Measurements from ENCODE around the gene HS3ST2. TPM values are rescaled to one million over a fixed set of nuclear protein-coding genes. Genes with fewer than 3 reads are reported as not detected.

Gene HS3ST2
- total RNA-seq, 1 experiment from 2014 or later, result not detected

DNA sequence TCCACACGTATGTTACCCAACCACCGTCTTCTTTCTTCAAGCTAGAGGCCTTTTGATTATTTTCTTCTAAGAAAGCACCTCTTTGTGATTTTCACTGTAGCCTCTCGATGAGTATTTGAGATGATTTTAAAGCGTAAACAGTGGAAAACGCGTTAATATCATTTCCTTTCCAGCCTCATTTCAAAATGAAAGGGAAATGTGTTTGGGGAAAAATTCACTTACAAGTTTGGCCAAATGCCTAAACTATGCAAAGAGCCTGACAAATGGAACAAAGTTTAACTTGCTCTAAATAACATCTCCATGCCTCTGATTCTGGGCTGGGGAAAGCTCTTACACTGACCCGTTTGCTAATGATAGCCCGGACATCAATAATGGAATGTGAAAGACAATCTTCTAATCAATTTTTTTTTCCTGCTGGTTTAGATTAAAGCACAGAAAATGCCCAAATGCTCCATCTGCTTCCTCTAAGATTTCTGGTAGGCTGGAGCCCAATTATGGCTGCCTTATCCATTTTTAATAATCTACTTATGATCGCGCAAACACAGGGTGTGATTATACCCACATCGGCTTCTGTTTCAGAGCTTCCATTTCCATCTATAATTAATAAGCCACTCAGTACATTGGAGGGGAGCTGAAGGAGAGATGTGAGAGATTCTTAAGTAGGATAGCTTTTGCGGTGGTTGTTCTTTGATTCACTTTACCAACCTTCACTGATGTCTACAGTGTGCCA lies 43.5 kb downstream of the HS3ST2 start:
- in situ Hi-C loops (cut with HindIII; ENCODE audit: low pct_unique_long_range_greater_than_20kb, low sequenced_read_pairs), result no loop called here
- no peak for DNase-seq (ENCODE audit: low read depth, low spot score)

- in situ Hi-C loops (cut with HindIII; ENCODE audit: low pct_unique_long_range_greater_than_20kb, low sequenced_read_pairs), result no loop called here
Observed at GRCh38 chr16:22859925-22860324, 46.0 kb downstream of the HS3ST2 start.

DNA sequence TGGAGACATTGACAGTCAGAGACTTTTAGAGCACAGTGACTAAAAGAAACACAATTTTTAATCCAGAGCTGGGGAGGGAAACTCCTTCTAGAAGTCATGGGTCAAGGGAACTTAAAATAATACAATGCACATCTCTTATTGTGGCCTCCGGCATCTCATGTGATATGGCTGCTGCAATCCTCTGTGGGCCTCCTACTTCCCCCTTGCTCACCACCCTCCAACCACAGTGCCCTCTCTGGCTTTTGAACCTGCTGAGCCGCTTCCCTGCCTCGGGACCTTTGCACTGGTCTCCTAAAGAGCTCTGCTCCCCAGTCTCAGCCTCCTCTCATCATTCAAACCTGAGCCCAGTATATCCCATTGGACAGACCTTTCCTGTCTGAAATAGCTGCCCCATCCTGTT lies 47.6 kb downstream of the HS3ST2 start:
- in situ Hi-C loops (cut with HindIII; ENCODE audit: low pct_unique_long_range_greater_than_20kb, low sequenced_read_pairs), result no loop called here
- DNase-seq (ENCODE audit: low read depth, low spot score), result peak; percentile 42

More at GRCh38 chr16:22859925-22860324, 46.0 kb downstream of the HS3ST2 start:
- no peak for DNase-seq (ENCODE audit: low read depth, low spot score)

- no peak for DNase-seq (ENCODE audit: low read depth, low spot score)
- in situ Hi-C loops (cut with HindIII; ENCODE audit: low pct_unique_long_range_greater_than_20kb, low sequenced_read_pairs), result no loop called here
Observed at GRCh38 chr16:22862046-22862445, 48.1 kb downstream of the HS3ST2 start.

DNA sequence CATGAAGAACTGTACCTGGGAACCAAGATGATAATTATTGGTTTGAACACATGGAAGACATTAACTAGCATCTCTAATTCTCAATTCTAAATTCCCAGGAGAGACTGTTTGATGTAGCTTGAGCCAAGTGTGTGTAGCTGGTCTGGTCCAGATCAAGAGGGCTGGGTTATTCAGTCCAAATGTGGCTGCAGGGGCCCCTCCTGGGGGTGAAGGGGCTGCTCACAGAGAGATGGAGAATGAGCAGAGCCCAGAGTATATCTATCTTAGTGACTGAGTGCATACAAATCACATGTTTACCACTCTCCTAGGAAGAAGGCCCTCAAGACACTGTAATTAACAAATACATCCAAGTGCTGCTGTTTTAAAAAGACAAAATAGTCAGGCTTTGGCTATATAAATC lies 50.4 kb downstream of the HS3ST2 start:
- DNase-seq (ENCODE audit: low read depth, low spot score), result no peak
- in situ Hi-C loops (cut with HindIII; ENCODE audit: low pct_unique_long_range_greater_than_20kb, low sequenced_read_pairs), result no loop called here

DNA sequence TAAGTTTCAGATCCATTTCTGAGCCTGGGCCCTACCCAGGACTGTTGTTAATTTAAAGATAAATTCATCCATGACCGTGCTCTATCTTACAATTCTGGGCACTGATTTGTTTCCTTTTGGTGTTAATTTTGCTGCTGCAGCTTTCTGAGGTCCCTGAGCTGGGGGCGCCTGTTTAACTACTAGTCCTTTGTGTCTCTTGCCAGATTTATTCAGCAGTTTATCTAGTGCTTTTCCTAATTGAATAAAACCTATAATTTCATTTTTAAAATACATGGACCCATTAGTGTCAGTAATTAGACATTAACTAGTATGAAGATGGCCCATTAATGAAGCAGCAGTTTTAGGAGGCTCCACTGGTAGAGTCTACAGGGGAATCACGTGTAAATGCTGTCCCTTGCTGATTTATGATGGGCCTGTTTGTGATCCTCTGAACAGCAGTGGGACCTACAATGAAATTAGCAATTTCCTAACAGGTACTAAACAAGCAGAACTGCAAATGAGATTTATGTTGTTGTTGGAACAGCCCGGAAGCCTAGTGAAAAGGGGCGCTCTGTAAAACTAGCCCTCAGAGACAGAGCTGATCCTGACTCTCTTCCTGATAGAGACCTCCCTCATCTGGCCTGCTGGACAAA lies 54.7 kb downstream of the HS3ST2 start:
- no peak for DNase-seq (ENCODE audit: low read depth, low spot score)
- in situ Hi-C loops (cut with HindIII; ENCODE audit: low pct_unique_long_range_greater_than_20kb, low sequenced_read_pairs), result no loop called here

GRCh38 chr16:22871861-22872260 lies 57.9 kb downstream of the HS3ST2 start:
- in situ Hi-C loops (cut with HindIII; ENCODE audit: low pct_unique_long_range_greater_than_20kb, low sequenced_read_pairs), result no loop called here
- no peak for DNase-seq (ENCODE audit: low read depth, low spot score)

GRCh38 chr16:22874394-22874793 lies 60.4 kb downstream of the HS3ST2 start:
- in situ Hi-C loops (cut with HindIII; ENCODE audit: low pct_unique_long_range_greater_than_20kb, low sequenced_read_pairs), result no loop called here
- no peak for DNase-seq (ENCODE audit: low read depth, low spot score)

GRCh38 chr16:22878955-22879354 lies 65.0 kb downstream of the HS3ST2 start:
- in situ Hi-C loops (cut with HindIII; ENCODE audit: low pct_unique_long_range_greater_than_20kb, low sequenced_read_pairs), result no loop called here
- no peak for DNase-seq (ENCODE audit: low read depth, low spot score)

GRCh38 chr16:22879466-22879865 lies 65.5 kb downstream of the HS3ST2 start:
- in situ Hi-C loops (cut with HindIII; ENCODE audit: low pct_unique_long_range_greater_than_20kb, low sequenced_read_pairs), result no loop called here
- DNase-seq (ENCODE audit: low read depth, low spot score), result no peak

DNA sequence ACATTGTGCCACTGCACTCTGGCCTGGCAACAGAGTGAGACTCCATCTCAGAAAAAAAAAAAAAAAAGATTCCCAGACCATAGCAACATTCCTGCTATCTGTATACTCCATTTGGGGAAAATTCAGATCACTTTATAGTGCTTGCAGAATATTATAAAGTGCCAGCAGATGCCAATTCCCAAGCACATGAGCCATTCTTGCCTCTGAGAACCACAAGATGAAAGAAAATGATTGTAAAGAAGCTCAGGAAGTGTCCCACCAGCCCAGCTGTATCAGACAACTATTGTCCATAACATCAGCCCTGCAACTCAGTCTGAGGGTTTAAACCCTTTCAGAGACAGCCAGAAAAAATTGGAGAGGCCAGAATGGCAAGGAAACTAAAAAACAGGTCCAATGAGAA lies 69.0 kb downstream of the HS3ST2 start:
- in situ Hi-C loops (cut with HindIII; ENCODE audit: low pct_unique_long_range_greater_than_20kb, low sequenced_read_pairs), result no loop called here
- DNase-seq (ENCODE audit: low read depth, low spot score), result no peak

GRCh38 chr16:22885951-22886350 lies 72.0 kb downstream of the HS3ST2 start:
- in situ Hi-C loops (cut with HindIII; ENCODE audit: low pct_unique_long_range_greater_than_20kb, low sequenced_read_pairs), result no loop called here
- DNase-seq (ENCODE audit: low read depth, low spot score), result no peak

- no peak for DNase-seq (ENCODE audit: low read depth, low spot score)
- in situ Hi-C loops (cut with HindIII; ENCODE audit: low pct_unique_long_range_greater_than_20kb, low sequenced_read_pairs), result no loop called here
Observed at GRCh38 chr16:22886927-22887326, 73.0 kb downstream of the HS3ST2 start.

DNA sequence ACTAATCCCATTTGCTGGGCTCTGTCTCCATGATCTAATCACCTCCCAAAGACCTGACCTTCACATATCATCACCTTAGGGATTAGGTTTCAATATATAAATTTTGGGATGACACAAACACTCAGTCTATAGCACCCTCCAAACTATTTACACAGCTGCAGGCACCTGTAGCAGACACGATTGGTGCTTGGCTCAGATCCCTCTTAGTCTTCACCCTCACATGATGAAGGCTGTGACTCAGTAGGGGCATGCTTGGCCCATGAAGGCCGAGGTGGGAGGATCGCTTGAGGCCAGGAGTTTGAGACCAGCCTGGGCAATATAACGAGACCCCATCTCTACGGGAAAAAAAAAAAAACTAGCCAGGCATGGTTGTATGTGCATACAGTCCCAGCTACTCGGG lies 73.5 kb downstream of the HS3ST2 start:
- no peak for DNase-seq (ENCODE audit: low read depth, low spot score)
- in situ Hi-C loops (cut with HindIII; ENCODE audit: low pct_unique_long_range_greater_than_20kb, low sequenced_read_pairs), result no loop called here

GRCh38 chr16:22888791-22889190 lies 74.8 kb downstream of the HS3ST2 start:
- DNase-seq (ENCODE audit: low read depth, low spot score), result no peak
- in situ Hi-C loops (cut with HindIII; ENCODE audit: low pct_unique_long_range_greater_than_20kb, low sequenced_read_pairs), result no loop called here

DNA sequence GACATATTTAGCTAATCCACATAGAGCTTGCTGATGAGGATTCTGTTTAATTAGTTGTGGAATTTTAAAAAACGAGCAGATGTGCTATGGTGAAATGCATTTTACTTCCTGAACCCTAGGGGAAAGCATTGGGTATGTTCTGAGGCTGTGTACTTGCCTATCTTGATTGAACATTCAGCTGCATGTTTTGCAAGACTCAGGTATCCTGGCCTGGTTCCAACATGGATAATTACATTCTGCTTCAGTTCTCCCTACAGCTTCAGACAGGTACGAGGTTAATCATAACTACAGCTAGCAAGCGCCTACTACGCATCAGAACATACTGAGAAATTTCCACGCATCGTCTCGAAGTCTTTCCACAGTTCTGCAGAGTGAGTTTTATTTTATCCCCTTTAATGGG lies 77.0 kb downstream of the HS3ST2 start:
- DNase-seq (ENCODE audit: low read depth, low spot score), result no peak
- in situ Hi-C loops (cut with HindIII; ENCODE audit: low pct_unique_long_range_greater_than_20kb, low sequenced_read_pairs), result no loop called here

GRCh38 chr16:22897184-22897583 lies 83.2 kb downstream of the HS3ST2 start:
- in situ Hi-C loops (cut with HindIII; ENCODE audit: low pct_unique_long_range_greater_than_20kb, low sequenced_read_pairs), result no loop called here
- DNase-seq (ENCODE audit: low read depth, low spot score), result no peak

DNA sequence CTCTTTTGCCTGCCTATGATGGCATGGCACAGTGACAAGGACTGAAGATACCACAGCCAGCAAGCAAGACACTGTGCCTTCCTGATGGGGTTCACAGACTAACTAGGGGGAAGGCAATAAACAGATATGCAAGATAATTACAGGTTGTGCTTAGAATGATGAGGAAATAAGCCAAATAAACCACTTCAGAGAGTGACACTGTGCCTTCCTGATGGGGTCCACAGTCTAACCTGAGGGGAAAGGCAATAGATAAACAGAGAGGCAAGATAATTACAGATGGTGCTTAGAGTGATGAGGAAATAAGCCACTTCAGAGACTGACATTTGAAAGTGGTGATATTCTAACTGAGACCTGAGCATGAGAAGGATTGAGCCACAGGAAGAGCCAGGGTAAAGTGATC lies 84.2 kb downstream of the HS3ST2 start:
- in situ Hi-C loops (cut with HindIII; ENCODE audit: low pct_unique_long_range_greater_than_20kb, low sequenced_read_pairs), result no loop called here
- DNase-seq (ENCODE audit: low read depth, low spot score), result no peak

GRCh38 chr16:22898874-22899348 lies 84.9 kb downstream of the HS3ST2 start:
- in situ Hi-C loops (cut with HindIII; ENCODE audit: low pct_unique_long_range_greater_than_20kb, low sequenced_read_pairs), result no loop called here
- DNase-seq (ENCODE audit: low read depth, low spot score), result peak; percentile 71

All from SK-MEL-5 (cell line).